GM21360 (cell line): ENCODE measurements around the gene OR4C11.

Source experiments
- ATAC-seq: cut with Tn5 transposase; IDR thresholded peaks from one replicate; pipeline ENCODE4 v1.9.1; 2021; ENCODE audit warnings: mild to moderate bottlenecking, moderate library complexity; ENCODE audit not compliant: unreplicated experiment

OR4C11 gene

GRCh38 chr11:55607545-55607944, at the start of gene OR4C11:
Gene OR4C11, minus strand, starts transcription at chr11:55607645. Its CDS starts 3,272 bp downstream, at chr11:55604373.
- ATAC-seq: no peak

GRCh38 chr11:55655096-55655495, 47.7 kb upstream of the OR4C11 start:
- no peak for ATAC-seq

GRCh38 chr11:55652560-55652959, 45.1 kb upstream of the OR4C11 start:
- ATAC-seq: no peak

GRCh38 chr11:55648027-55648426, 40.6 kb upstream of the OR4C11 start, which contains the start of gene OR4S2:
Gene OR4S2, plus strand, starts transcription at chr11:55648327. Its CDS starts 2,577 bp downstream, at chr11:55650904.
- ATAC-seq: no peak

GRCh38 chr11:55634813-55635212, 27.4 kb upstream of the OR4C11 start, which contains the start of gene OR4P4:
Gene OR4P4, plus strand, starts transcription at chr11:55635113.
- no peak for ATAC-seq

- no peak for ATAC-seq
Measured at GRCh38 chr11:55624531-55624930, 17.1 kb upstream of the OR4C11 start.

- ATAC-seq: peak; percentile 76
Measured at GRCh38 chr11:55572548-55572947, 34.9 kb downstream of the OR4C11 start.

GRCh38 chr11:55571828-55572227, 35.6 kb downstream of the OR4C11 start, which contains the start of gene OR4C16:
Gene OR4C16, plus strand, starts transcription at chr11:55572128. Its CDS starts 0 bp downstream, at chr11:55572128.
- no peak for ATAC-seq

- no peak for ATAC-seq
Measured at GRCh38 chr11:55554169-55554568, 53.3 kb downstream of the OR4C11 start, which contains the start of gene OR4C15. Gene OR4C15, plus strand, starts transcription at chr11:55554469. Its CDS starts 0 bp downstream, at chr11:55554469.
